Mammary epithelial cell (primary cell): ENCODE data around the gene CAB39L.

Source experiments
- EZH2 ChIP-seq: IDR thresholded peaks from 2 replicates; pipeline ENCODE4 v1.6.1; 2012; ENCODE audit warnings: low read length, inconsistent platforms, borderline replicate concordance
- TF ChIP-seq, protein P1 (sequence below), 2 donors: IDR thresholded peaks in 1 of 2; conservative IDR thresholded peaks in 1 of 2; 2 replicates each; pipeline ENCODE4 v1.5.1; 2011 to 2012; ENCODE audit warnings: inconsistent platforms in 2 of 2, low read length in 2 of 2, mild to moderate bottlenecking in 2 of 2, control low read depth in 1 of 2, low read depth in 1 of 2; ENCODE audit not compliant: insufficient read depth in 1 of 2; ENCODE audit errors: extremely low read depth in 1 of 2

DNA sequence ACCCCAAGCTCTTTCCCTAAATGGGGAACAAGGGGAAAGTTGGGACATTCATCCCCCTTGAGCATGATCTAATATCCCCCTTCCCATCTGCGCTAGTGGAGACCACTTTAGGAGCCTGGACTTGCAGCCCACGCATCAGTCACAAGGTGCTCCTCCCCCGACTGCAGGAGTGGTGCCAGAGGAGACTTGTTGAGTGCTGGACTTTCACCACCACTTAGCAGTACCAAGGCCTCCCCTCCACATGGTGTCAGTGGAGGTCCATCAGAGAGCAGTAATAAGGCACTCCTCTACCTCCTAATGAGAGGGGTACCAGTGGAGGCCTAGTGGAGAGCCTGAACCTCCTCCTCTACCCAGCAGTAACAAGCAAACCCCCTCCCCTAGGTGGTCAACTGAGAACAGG lies 22.5 kb downstream of the CAB39L start:
- TF ChIP-seq, protein P1, sequence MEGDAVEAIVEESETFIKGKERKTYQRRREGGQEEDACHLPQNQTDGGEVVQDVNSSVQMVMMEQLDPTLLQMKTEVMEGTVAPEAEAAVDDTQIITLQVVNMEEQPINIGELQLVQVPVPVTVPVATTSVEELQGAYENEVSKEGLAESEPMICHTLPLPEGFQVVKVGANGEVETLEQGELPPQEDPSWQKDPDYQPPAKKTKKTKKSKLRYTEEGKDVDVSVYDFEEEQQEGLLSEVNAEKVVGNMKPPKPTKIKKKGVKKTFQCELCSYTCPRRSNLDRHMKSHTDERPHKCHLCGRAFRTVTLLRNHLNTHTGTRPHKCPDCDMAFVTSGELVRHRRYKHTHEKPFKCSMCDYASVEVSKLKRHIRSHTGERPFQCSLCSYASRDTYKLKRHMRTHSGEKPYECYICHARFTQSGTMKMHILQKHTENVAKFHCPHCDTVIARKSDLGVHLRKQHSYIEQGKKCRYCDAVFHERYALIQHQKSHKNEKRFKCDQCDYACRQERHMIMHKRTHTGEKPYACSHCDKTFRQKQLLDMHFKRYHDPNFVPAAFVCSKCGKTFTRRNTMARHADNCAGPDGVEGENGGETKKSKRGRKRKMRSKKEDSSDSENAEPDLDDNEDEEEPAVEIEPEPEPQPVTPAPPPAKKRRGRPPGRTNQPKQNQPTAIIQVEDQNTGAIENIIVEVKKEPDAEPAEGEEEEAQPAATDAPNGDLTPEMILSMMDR (conservative IDR thresholded peaks at IDR 0.05 in 1 of 2, IDR thresholded peaks at IDR 0.05 in 1 of 2; ENCODE audit: extremely low read depth in 1 of 2, insufficient read depth in 1 of 2, low read depth in 1 of 2, low read length in 2 of 2), result no peak
- TF ChIP-seq EZH2, result no peak
